Spinal cord (tissue), 10 donors: ENCODE measurements around the gene DNAJC22. TPM values are rescaled to one million over a fixed set of nuclear protein-coding genes. Genes with fewer than 3 reads are reported as not detected.

ENCODE experiments used
- DNase-seq, 6 donors: peaks; one replicate each; pipeline versions ENCODE4 v3.0.0 to v3.0.0-alpha.2; 2013 to 2015; ENCODE audit warnings: low spot score in 6 of 6, low read depth in 4 of 6
- H3K27ac ChIP-seq: one replicate; pipeline ENCODE4 v1.5.1; 2013; ENCODE audit warnings: low read depth, low read length, control low read depth
- H3K27me3 ChIP-seq: one replicate; pipeline ENCODE4 v1.6.1; 2013; ENCODE audit warnings: low read length; ENCODE audit not compliant: control insufficient read depth, insufficient read depth
- H3K36me3 ChIP-seq: one replicate; pipeline ENCODE4 v1.6.1; 2013; ENCODE audit warnings: low read length; ENCODE audit not compliant: control insufficient read depth, insufficient read depth
- H3K4me1 ChIP-seq: one replicate; pipeline ENCODE4 v1.6.1; 2013; ENCODE audit warnings: low read length; ENCODE audit not compliant: control insufficient read depth, insufficient read depth
- H3K4me3 ChIP-seq: one replicate; pipeline ENCODE4 v1.5.1; 2013; ENCODE audit warnings: low read depth, low read length, control low read depth
- H3K9me3 ChIP-seq: one replicate; pipeline ENCODE4 v1.6.1; 2013; ENCODE audit warnings: low read length; ENCODE audit not compliant: control insufficient read depth, insufficient read depth
- WGBS: methylation state at CpG from one replicate; pipeline ENCODE4 v1.1.5; 2013; ENCODE audit warnings: missing lambda C conversion rate; ENCODE audit not compliant: insufficient coverage; 5-methylcytosine and 5-hydroxymethylcytosine counted together
- polyA plus RNA-seq, 2 donors: library from polyadenylated mRNA; unstranded; fragments of 120-200 nt; gene quantifications; one replicate each; pipeline ENCODE4 v1.2.1, GENCODE V29; 2013; ENCODE audit not compliant: insufficient read length in 2 of 2
- total RNA-seq, 2 donors: library from RNA; depleted of rRNA in 1 of 2; stranded (reverse); fragments of 120-200 nt in 1 of 2; fragments of >200 nt in 1 of 2; gene quantifications; one replicate each; pipeline versions ENCODE4 v1.2.3 to v1.2.4, GENCODE V29; 2013 to 2014
- donor health status: healthy.

The DNAJC22 gene
- total and polyA plus RNA-seq, 4 donors: 2.2 to 2.8 (median 2.3) TPM

GRCh38 chr12:49335955-49336644, 10.6 kb upstream of the DNAJC22 start:
- H3K4me3 ChIP-seq: peak overlapping the region; percentile 53
- H3K9me3 ChIP-seq: no peaks in the 10 kb centered on the region
- H3K36me3 ChIP-seq: peaks cover 3% of the 10 kb centered on the region
- H3K4me1 ChIP-seq: peaks cover 77% of the 10 kb centered on the region
- H3K27me3 ChIP-seq: peaks cover 98% of the 10 kb centered on the region
- DNase-seq: no peak
- WGBS: 5% methylated on average over 72 of the region's 72 CpGs
- H3K27ac ChIP-seq: no peak overlapping the region

- Histone ChIP-seq H3K4me3 (peak within 1 kb of the TSS; percentile 53), H3K27ac (no peak within 1 kb of the TSS), H3K36me3 (peaks cover 3% of the 10 kb centered on the region), H3K4me1 (peaks cover 77% of the 10 kb centered on the region), H3K9me3 (no peaks in the 10 kb centered on the region), H3K27me3 (peaks cover 99% of the 10 kb centered on the region)
- DNase-seq: peak in 3 of 6 donors; percentile 56 to 89 (median 85)
- whole genome bisulfite sequencing: under 1% methylated on average over 52 of the region's 65 CpGs
Observed at GRCh38 chr12:49336645-49337584, 9.8 kb upstream of the DNAJC22 start, which contains the start of gene C1QL4. C1QL4 (minus strand) TSS chr12:49337188; CDS start chr12:49336477, 711 bp downstream.

- H3K36me3 ChIP-seq: no peaks in the 10 kb centered on the region
- H3K27ac ChIP-seq: peak overlapping the region; percentile 47
- DNase-seq: no peak
- peaks cover 84% of the 10 kb centered on the region for H3K4me1 ChIP-seq
- no peaks in the 10 kb centered on the region for H3K9me3 ChIP-seq
- H3K4me3 ChIP-seq: no peak overlapping the region
- H3K27me3 ChIP-seq: peaks cover 97% of the 10 kb centered on the region
- 41% methylated on average over 4 of the region's 6 CpGs for WGBS
Observed at GRCh38 chr12:49338830-49339463, 7.7 kb upstream of the DNAJC22 start.

- no peaks in the 10 kb centered on the region for H3K9me3 ChIP-seq
- DNase-seq: peak in 2 of 6 donors; percentile 66 to 70
- no peak overlapping the region for H3K4me3 ChIP-seq
- H3K27ac ChIP-seq: peak overlapping the region; percentile 47
- no peaks in the 10 kb centered on the region for H3K36me3 ChIP-seq
- peaks cover 83% of the 10 kb centered on the region for H3K4me1 ChIP-seq
- WGBS: 26% methylated on average over 5 of the region's 5 CpGs
- peaks cover 97% of the 10 kb centered on the region for H3K27me3 ChIP-seq
Observed at GRCh38 chr12:49339464-49339861, 7.2 kb upstream of the DNAJC22 start.

- H3K27ac ChIP-seq: peak overlapping the region; percentile 47
- no peaks in the 10 kb centered on the region for H3K36me3 ChIP-seq
- no peak overlapping the region for H3K4me3 ChIP-seq
- peaks cover 96% of the 10 kb centered on the region for H3K27me3 ChIP-seq
- peaks cover 83% of the 10 kb centered on the region for H3K4me1 ChIP-seq
- WGBS: 67% methylated on average over 1 of the region's 6 CpGs
- DNase-seq: peak in 1 of 6 donors; percentile 19
- no peaks in the 10 kb centered on the region for H3K9me3 ChIP-seq
Observed at GRCh38 chr12:49340095-49340870, 6.4 kb upstream of the DNAJC22 start.

GRCh38 chr12:49340971-49341776, 5.5 kb upstream of the DNAJC22 start:
- Histone ChIP-seq H3K4me3 (no peak overlapping the region), H3K4me1 (peaks cover 92% of the 10 kb centered on the region), H3K9me3 (no peaks in the 10 kb centered on the region), H3K27ac (no peak overlapping the region), H3K27me3 (peaks cover 96% of the 10 kb centered on the region), H3K36me3 (no peaks in the 10 kb centered on the region)
- 27% methylated on average over 10 of the region's 14 CpGs for WGBS
- DNase-seq: no peak

- WGBS: 2% methylated on average over 16 of the region's 21 CpGs
- no peak for DNase-seq
- Histone ChIP-seq H3K4me1 (peaks cover 93% of the 10 kb centered on the region), H3K27ac (no peak overlapping the region), H3K9me3 (no peaks in the 10 kb centered on the region), H3K27me3 (peaks cover 96% of the 10 kb centered on the region), H3K36me3 (no peaks in the 10 kb centered on the region), H3K4me3 (no peak overlapping the region)
Observed at GRCh38 chr12:49341777-49342065, 5.0 kb upstream of the DNAJC22 start.

DNA sequence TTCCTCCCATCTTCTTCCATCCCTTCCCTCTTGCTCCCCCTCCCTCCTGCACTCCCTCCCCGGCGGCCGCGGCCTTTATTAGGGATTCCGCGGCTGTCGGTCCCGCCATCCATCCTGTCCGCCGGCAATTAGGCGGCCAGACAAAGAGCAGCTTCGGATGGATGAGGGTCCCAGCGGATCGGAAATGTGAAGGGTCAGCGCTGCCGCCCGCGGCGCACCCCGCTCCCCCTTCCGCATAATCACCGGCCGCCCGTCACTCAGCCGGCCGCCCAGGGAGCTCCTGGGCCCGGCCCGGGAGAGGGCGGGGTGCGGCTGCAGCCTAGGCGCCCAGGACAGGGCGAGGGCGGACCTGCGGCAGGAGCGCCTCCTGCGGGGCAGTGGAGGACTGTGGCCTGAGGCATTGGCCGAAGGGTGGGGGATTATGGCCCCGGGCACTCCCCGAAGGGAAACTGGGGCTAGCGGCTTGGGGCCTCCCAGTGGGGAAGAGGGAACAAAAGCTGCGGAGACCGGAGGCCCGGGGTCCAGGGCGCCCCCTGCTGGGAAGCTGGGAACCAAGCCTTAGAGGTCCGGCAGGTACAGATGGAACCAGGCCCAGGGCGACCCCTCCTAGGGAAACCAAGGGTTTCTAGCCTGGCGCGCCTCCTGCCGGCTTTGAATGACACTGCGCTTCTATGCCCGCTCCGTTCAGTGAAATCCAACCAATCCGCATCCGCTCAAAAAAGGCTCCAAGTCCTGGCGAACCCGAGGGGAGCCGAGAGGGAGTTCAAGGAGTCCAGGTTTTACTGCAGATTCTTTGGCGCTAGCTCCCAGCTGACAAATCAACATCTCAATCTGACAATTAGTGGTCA, 4.4 kb upstream of the DNAJC22 start:
- peak overlapping the region; percentile 33 for H3K27ac ChIP-seq
- under 1% methylated on average over 57 of the region's 58 CpGs for WGBS
- DNase-seq: peak in 5 of 6 donors; percentile 61 to 92 (median 76)
- peaks cover 93% of the 10 kb centered on the region for H3K4me1 ChIP-seq
- no peaks in the 10 kb centered on the region for H3K9me3 ChIP-seq
- peaks cover 96% of the 10 kb centered on the region for H3K27me3 ChIP-seq
- H3K4me3 ChIP-seq: peak overlapping the region; percentile 31
- no peaks in the 10 kb centered on the region for H3K36me3 ChIP-seq
